Measurements from ENCODE around the gene CDH12. TPM values are rescaled to one million over a fixed set of nuclear protein-coding genes. Genes with fewer than 3 reads are reported as not detected.

The CDH12 gene
- total and polyA plus RNA-seq, 4 donors: 0.02 to 0.33 (median 0.17) TPM; not detected in 1

DNA sequence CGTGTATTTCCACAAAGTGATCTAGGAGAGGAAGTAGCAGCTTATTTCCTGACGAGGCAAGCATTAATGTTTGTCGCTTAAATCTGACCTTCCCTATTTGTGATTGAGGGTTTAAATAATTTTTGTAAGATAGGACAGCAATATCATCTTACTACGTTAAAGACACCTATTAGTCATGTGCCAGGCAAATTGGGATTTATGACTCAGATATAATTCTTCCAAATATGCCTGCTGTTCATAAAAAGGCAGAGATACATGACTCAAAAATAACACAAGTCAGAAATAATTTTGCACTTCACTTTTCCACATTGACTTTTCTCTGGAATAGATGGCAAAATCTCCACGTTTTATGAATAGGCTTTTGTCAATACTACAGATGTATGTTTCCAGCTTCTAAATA lies 43.0 kb upstream of the CDH12 start:
- Histone ChIP-seq H3K4me1 (ENCODE audit: control insufficient read depth in 4 of 4, insufficient read depth in 4 of 4, low read length in 3 of 4) (peaks cover 0 to 6% (median 0%) of the 10 kb centered on the region in 4 donors), H3K27me3 (ENCODE audit: control insufficient read depth in 4 of 4, insufficient read depth in 4 of 4, low read length in 3 of 4) (no peaks in the 10 kb centered on the region), H3K27ac (ENCODE audit: low read depth in 1 of 2, low read length in 2 of 2) (no peak overlapping the region), H3K36me3 (ENCODE audit: control insufficient read depth in 4 of 4, insufficient read depth in 3 of 4, low read depth in 1 of 4, low read length in 3 of 4) (no peaks in the 10 kb centered on the region), H3K9me3 (ENCODE audit: control insufficient read depth in 4 of 4, low read length in 3 of 4) (peaks cover 0 to 3% (median 0%) of the 10 kb centered on the region in 4 donors), H3K9ac (ENCODE audit: low read depth in 1 of 2, low read length in 2 of 2) (no peak overlapping the region), H3K4me3 (ENCODE audit: low read depth in 1 of 3, low read length in 3 of 3) (no peak overlapping the region)
- TF ChIP-seq HNF4A (conservative IDR thresholded peaks at IDR 0.05) (no peak), JUND (IDR thresholded peaks at IDR 0.05) (no peak), TAF1 (conservative IDR thresholded peaks at IDR 0.05) (no peak), FOXA1 (IDR thresholded peaks at IDR 0.05) (no peak), RAD21 (IDR thresholded peaks at IDR 0.05) (no peak), SP1 (IDR thresholded peaks at IDR 0.05) (no peak)
- TF ChIP-seq, protein P1, sequence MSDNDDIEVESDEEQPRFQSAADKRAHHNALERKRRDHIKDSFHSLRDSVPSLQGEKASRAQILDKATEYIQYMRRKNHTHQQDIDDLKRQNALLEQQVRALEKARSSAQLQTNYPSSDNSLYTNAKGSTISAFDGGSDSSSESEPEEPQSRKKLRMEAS (IDR thresholded peaks at IDR 0.05): no peak
- TF ChIP-seq, protein P2, sequence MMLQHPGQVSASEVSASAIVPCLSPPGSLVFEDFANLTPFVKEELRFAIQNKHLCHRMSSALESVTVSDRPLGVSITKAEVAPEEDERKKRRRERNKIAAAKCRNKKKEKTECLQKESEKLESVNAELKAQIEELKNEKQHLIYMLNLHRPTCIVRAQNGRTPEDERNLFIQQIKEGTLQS (IDR thresholded peaks at IDR 0.05): no peak
- DNase-seq (ENCODE audit: low spot score): no peak
- WGBS: 73% methylated on average over 5 of the region's 5 CpGs

DNA sequence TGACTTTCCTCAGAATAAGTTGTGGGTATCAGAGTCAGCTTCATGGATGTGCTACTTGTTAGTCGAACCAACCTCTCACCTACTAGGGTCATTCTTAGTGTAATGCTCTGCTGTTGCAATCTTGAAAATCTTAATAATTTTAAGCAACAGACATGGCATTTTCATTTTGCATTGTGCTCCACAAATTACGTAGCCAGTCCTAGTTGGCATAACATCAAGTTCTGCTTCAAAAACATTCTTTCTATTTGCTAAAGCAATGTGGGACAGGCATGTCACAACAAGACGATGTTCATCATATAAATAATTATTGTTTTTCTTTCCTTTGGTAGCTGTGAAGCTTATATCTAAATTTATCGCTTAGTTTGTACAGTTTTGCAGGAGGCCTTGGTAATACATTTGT lies 39.3 kb upstream of the CDH12 start:
- Histone ChIP-seq H3K36me3 (ENCODE audit: control insufficient read depth in 4 of 4, insufficient read depth in 3 of 4, low read depth in 1 of 4, low read length in 3 of 4) (no peaks in the 10 kb centered on the region), H3K27me3 (ENCODE audit: control insufficient read depth in 4 of 4, insufficient read depth in 4 of 4, low read length in 3 of 4) (no peaks in the 10 kb centered on the region), H3K27ac (ENCODE audit: low read depth in 1 of 2, low read length in 2 of 2) (no peak overlapping the region), H3K9ac (ENCODE audit: low read depth in 1 of 2, low read length in 2 of 2) (no peak overlapping the region), H3K4me3 (ENCODE audit: low read depth in 1 of 3, low read length in 3 of 3) (no peak overlapping the region), H3K4me1 (ENCODE audit: control insufficient read depth in 4 of 4, insufficient read depth in 4 of 4, low read length in 3 of 4) (peaks cover 0 to 6% (median 1%) of the 10 kb centered on the region in 4 donors), H3K9me3 (ENCODE audit: control insufficient read depth in 4 of 4, low read length in 3 of 4) (no peaks in the 10 kb centered on the region)
- DNase-seq (ENCODE audit: low spot score): no peak
- 57% methylated on average over 4 of the region's 4 CpGs for WGBS
- no peak for TF ChIP-seq FOXA1 (IDR thresholded peaks at IDR 0.05)
- TF ChIP-seq EGR1 (IDR thresholded peaks at IDR 0.05; ENCODE audit: low read depth in 2 of 2): no peak
- no peak for TF ChIP-seq JUND (IDR thresholded peaks at IDR 0.05)

DNA sequence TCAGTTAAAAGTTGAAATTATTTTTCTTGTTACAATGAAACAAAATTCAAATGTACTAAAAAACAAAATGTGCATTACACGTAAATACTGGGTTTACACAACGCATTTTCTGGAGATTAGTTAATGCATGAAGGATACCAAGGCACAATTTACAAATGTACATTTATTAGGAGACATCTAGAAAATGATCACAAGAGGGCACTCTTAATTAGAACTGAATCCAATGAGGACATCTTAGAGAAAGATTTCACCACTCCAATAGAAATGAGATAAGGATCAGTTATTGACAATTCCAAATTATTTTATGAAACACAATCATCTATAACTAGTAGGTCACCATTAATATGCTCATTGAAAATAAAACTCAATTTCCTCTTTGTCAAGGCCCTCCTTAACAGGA lies 36.6 kb upstream of the CDH12 start:
- no peaks in the 10 kb centered on the region for H3K9me3 ChIP-seq (ENCODE audit: control insufficient read depth in 4 of 4, low read length in 3 of 4)
- no peaks in the 10 kb centered on the region for H3K27me3 ChIP-seq (ENCODE audit: control insufficient read depth in 4 of 4, insufficient read depth in 4 of 4, low read length in 3 of 4)
- no peak overlapping the region for H3K4me3 ChIP-seq (ENCODE audit: low read depth in 1 of 3, low read length in 3 of 3)
- TF ChIP-seq RAD21 (IDR thresholded peaks at IDR 0.05) (peak; percentile 81 to 84), EGR1 (IDR thresholded peaks at IDR 0.05; ENCODE audit: low read depth in 2 of 2) (no peak), HNF4A (conservative IDR thresholded peaks at IDR 0.05) (peak in 1 of 2 donors; percentile 29), FOXA2 (IDR thresholded peaks at IDR 0.05) (peak; percentile 36)
- TF ChIP-seq, protein P3, sequence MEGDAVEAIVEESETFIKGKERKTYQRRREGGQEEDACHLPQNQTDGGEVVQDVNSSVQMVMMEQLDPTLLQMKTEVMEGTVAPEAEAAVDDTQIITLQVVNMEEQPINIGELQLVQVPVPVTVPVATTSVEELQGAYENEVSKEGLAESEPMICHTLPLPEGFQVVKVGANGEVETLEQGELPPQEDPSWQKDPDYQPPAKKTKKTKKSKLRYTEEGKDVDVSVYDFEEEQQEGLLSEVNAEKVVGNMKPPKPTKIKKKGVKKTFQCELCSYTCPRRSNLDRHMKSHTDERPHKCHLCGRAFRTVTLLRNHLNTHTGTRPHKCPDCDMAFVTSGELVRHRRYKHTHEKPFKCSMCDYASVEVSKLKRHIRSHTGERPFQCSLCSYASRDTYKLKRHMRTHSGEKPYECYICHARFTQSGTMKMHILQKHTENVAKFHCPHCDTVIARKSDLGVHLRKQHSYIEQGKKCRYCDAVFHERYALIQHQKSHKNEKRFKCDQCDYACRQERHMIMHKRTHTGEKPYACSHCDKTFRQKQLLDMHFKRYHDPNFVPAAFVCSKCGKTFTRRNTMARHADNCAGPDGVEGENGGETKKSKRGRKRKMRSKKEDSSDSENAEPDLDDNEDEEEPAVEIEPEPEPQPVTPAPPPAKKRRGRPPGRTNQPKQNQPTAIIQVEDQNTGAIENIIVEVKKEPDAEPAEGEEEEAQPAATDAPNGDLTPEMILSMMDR (IDR thresholded peaks at IDR 0.05; ENCODE audit: low read depth, low read length, missing input control): peak; percentile 50
- H3K36me3 ChIP-seq (ENCODE audit: control insufficient read depth in 4 of 4, insufficient read depth in 3 of 4, low read depth in 1 of 4, low read length in 3 of 4): no peaks in the 10 kb centered on the region
- peaks cover 0 to 6% (median 1%) of the 10 kb centered on the region in 4 donors for H3K4me1 ChIP-seq (ENCODE audit: control insufficient read depth in 4 of 4, insufficient read depth in 4 of 4, low read length in 3 of 4)
- WGBS: 37% methylated on average over 2 of the region's 2 CpGs
- no peak overlapping the region for H3K9ac ChIP-seq (ENCODE audit: low read depth in 1 of 2, low read length in 2 of 2)
- no peak overlapping the region for H3K27ac ChIP-seq (ENCODE audit: low read depth in 1 of 2, low read length in 2 of 2)
- DNase-seq (ENCODE audit: low spot score): no peak

DNA sequence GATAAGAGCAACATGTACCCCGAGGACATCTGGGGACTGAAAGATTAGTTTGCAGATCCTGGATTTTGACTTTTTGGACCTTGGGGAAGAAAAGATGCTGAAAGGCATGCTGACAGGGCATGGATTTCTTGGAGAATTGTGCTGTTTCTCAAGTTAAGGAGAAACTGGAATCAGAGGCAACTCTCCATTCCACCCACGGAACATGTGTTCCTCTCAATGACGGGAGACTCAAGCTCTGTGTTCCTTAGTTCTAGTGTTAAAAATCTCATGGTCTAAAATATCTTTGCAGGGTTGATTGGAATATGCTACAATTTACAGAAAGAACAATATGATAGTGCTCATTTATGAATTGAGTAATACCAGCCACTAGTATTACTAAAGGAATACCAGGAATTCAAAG lies 34.4 kb upstream of the CDH12 start:
- WGBS: 78% methylated on average over 3 of the region's 3 CpGs
- no peak overlapping the region for H3K4me3 ChIP-seq (ENCODE audit: low read depth in 1 of 3, low read length in 3 of 3)
- no peaks in the 10 kb centered on the region for H3K9me3 ChIP-seq (ENCODE audit: control insufficient read depth in 4 of 4, low read length in 3 of 4)
- no peaks in the 10 kb centered on the region for H3K36me3 ChIP-seq (ENCODE audit: control insufficient read depth in 4 of 4, insufficient read depth in 3 of 4, low read depth in 1 of 4, low read length in 3 of 4)
- peaks cover 0 to 6% (median 1%) of the 10 kb centered on the region in 4 donors for H3K4me1 ChIP-seq (ENCODE audit: control insufficient read depth in 4 of 4, insufficient read depth in 4 of 4, low read length in 3 of 4)
- H3K9ac ChIP-seq (ENCODE audit: low read depth in 1 of 2, low read length in 2 of 2): no peak overlapping the region
- H3K27ac ChIP-seq (ENCODE audit: low read depth in 1 of 2, low read length in 2 of 2): no peak overlapping the region
- no peaks in the 10 kb centered on the region for H3K27me3 ChIP-seq (ENCODE audit: control insufficient read depth in 4 of 4, insufficient read depth in 4 of 4, low read length in 3 of 4)
- no peak for DNase-seq (ENCODE audit: low spot score)
- TF ChIP-seq HNF4A (conservative IDR thresholded peaks at IDR 0.05): no peak
- TF ChIP-seq, protein P2 (IDR thresholded peaks at IDR 0.05): no peak
- TF ChIP-seq FOXA1 (IDR thresholded peaks at IDR 0.05): no peak
- no peak for TF ChIP-seq FOXA2 (IDR thresholded peaks at IDR 0.05)
- no peak for TF ChIP-seq RXRA (IDR thresholded peaks at IDR 0.05)
- TF ChIP-seq NR2F2 (IDR thresholded peaks at IDR 0.05): no peak
- no peak for TF ChIP-seq GABPA (IDR thresholded peaks at IDR 0.05 in 1 of 2, conservative IDR thresholded peaks at IDR 0.05 in 1 of 2)
- TF ChIP-seq, protein P4, sequence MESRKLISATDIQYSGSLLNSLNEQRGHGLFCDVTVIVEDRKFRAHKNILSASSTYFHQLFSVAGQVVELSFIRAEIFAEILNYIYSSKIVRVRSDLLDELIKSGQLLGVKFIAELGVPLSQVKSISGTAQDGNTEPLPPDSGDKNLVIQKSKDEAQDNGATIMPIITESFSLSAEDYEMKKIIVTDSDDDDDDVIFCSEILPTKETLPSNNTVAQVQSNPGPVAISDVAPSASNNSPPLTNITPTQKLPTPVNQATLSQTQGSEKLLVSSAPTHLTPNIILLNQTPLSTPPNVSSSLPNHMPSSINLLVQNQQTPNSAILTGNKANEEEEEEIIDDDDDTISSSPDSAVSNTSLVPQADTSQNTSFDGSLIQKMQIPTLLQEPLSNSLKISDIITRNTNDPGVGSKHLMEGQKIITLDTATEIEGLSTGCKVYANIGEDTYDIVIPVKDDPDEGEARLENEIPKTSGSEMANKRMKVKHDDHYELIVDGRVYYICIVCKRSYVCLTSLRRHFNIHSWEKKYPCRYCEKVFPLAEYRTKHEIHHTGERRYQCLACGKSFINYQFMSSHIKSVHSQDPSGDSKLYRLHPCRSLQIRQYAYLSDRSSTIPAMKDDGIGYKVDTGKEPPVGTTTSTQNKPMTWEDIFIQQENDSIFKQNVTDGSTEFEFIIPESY (IDR thresholded peaks at IDR 0.05): no peak
- TF ChIP-seq, protein P3 (IDR thresholded peaks at IDR 0.05; ENCODE audit: low read depth, low read length, missing input control): no peak
- no peak for TF ChIP-seq RAD21 (IDR thresholded peaks at IDR 0.05)
